Stimulated activated CD8-positive, alpha-beta memory T cell treated with anti-CD3 and anti-CD28 coated beads, Interleukin-4, amount 100 ng/mL, for 4 hours (primary cell): Measurements from ENCODE around the gene ANKRD22.
"Not testable (repeated sequence)": the region's sequence is repeated elsewhere in the genome, so short reads cannot be mapped to it uniquely, and the experiment has no call there.

ENCODE experiments used
- DNase-seq, 2 donors: peaks; one replicate each; pipeline ENCODE4 v3.0.0-alpha.2; 2020; ENCODE audit warnings: low read depth in 2 of 2, low spot score in 1 of 2

The ANKRD22 gene

GRCh38 chr10:88851706-88852105, at the start of gene ANKRD22:
Gene ANKRD22, minus strand, starts transcription at chr10:88851844. Its CDS starts 237 bp downstream, at chr10:88851607.
- DNase-seq, result no peak

GRCh38 chr10:88899886-88900285, 48.2 kb upstream of the ANKRD22 start:
- no peak for DNase-seq

GRCh38 chr10:88898727-88899126, 47.1 kb upstream of the ANKRD22 start:
- DNase-seq, result no peak

- no peak for DNase-seq
These were observed 45.6 kb upstream of the ANKRD22 start for GRCh38 chr10:88896994-88897853.

GRCh38 chr10:88896372-88896993, 44.8 kb upstream of the ANKRD22 start:
- DNase-seq, result no peak

GRCh38 chr10:88895250-88895649, 43.6 kb upstream of the ANKRD22 start:
- no peak for DNase-seq

- DNase-seq, result no peak
These were observed 42.0 kb upstream of the ANKRD22 start for GRCh38 chr10:88893611-88894010.

- no peak for DNase-seq
These were observed 40.8 kb upstream of the ANKRD22 start for GRCh38 chr10:88892222-88892967.

- no peak for DNase-seq
These were observed 39.2 kb upstream of the ANKRD22 start for GRCh38 chr10:88890681-88891381.

GRCh38 chr10:88889559-88890337, 38.1 kb upstream of the ANKRD22 start:
- no peak for DNase-seq

GRCh38 chr10:88888810-88889445, 37.3 kb upstream of the ANKRD22 start:
- no peak for DNase-seq

GRCh38 chr10:88886557-88886956, 34.9 kb upstream of the ANKRD22 start:
- DNase-seq, result no peak

- no peak for DNase-seq
These were observed 31.8 kb upstream of the ANKRD22 start for GRCh38 chr10:88883448-88883809.

- not testable (repeated sequence) for DNase-seq
These were observed 31.2 kb upstream of the ANKRD22 start for GRCh38 chr10:88882646-88883447.

- DNase-seq, result no peak
These were observed 30.4 kb upstream of the ANKRD22 start for GRCh38 chr10:88881922-88882645.

GRCh38 chr10:88881320-88881719, 29.7 kb upstream of the ANKRD22 start:
- DNase-seq, result no peak

GRCh38 chr10:88880282-88881076, 28.8 kb upstream of the ANKRD22 start:
- DNase-seq, result peak; percentile 17 to 30
